Endothelial cell of umbilical vein (primary cell): Measurements from ENCODE around the gene DDX23. TPM values are rescaled to one million over a fixed set of nuclear protein-coding genes. Genes with fewer than 3 reads are reported as not detected.

ENCODE experiments used
- BruUV-seq: library from RNA; stranded (reverse); fragments of 400-500 nt; replicated peaks from 2 replicates; lab custom pipeline; 2021; lab: Mats Ljungman, UMichigan
- CTCF ChIA-PET: fragments of 300-600, 350-600 bp; sonication (Branson Sonifier 250); formaldehyde crosslinking; loops from one replicate; lab custom pipeline; 2021; ENCODE audit warnings: antibody characterized with exemption, inconsistent platforms; lab: Charles Lee
- POLR2A ChIA-PET: fragments of 300-600, 350-600 bp; sonication (Branson Sonifier 250); formaldehyde crosslinking; loops from one replicate; lab custom pipeline; 2021; ENCODE audit warnings: antibody characterized with exemption, inconsistent platforms; lab: Charles Lee
- DNase-seq: peaks from one replicate; pipeline ENCODE4 v3.0.0-alpha.2; 2011; ENCODE audit warnings: low read depth, low spot score
- FAIRE-seq: peaks from 2 replicates; lab custom pipeline; 2011; peaks lifted over from hg19 to GRCh38; lab: Jason Lieb, UNC
- H2AFZ ChIP-seq: 2 replicates; pipeline ENCODE4 v1.6.0; 2012; ENCODE audit warnings: low read depth, low read length, control low read depth, inconsistent platforms
- H3K27ac ChIP-seq: 2 replicates; pipeline ENCODE4 v1.5.1; 2011; ENCODE audit warnings: low read depth, mild to moderate bottlenecking, control low read depth, low read length, moderate library complexity; ENCODE audit not compliant: insufficient read depth
- H3K27me3 ChIP-seq, 2 experiments: 2 replicates each; pipeline versions ENCODE4 v1.6.0 to v1.6.1; 2011; ENCODE audit warnings: low read length in 2 of 2, mixed read lengths in 1 of 2; ENCODE audit not compliant: control insufficient read depth in 2 of 2, insufficient read depth in 2 of 2
- H3K36me3 ChIP-seq, 2 experiments: 2 replicates in 1 of 2; 3 replicates in 1 of 2; pipeline ENCODE4 v1.5.1; 2011; ENCODE audit warnings: low read length in 2 of 2, mild to moderate bottlenecking in 1 of 2, moderate library complexity in 1 of 2; ENCODE audit not compliant: control insufficient read depth in 2 of 2, insufficient read depth in 2 of 2; ENCODE audit errors: extremely low read depth in 1 of 2
- H3K4me1 ChIP-seq: 3 replicates; pipeline ENCODE4 v1.5.1; 2011; ENCODE audit warnings: mild to moderate bottlenecking, low read length; ENCODE audit not compliant: control insufficient read depth, insufficient read depth; ENCODE audit errors: extremely low read depth
- H3K4me2 ChIP-seq: 2 replicates; pipeline ENCODE4 v1.6.1; 2011; ENCODE audit warnings: low read length, control low read depth, mixed read lengths; ENCODE audit not compliant: insufficient read depth
- H3K4me3 ChIP-seq, 3 experiments: fragments of 200-600 bp in 1 of 3; sonication (generic), shearing (Covaris generic) in 1 of 3; replicated peaks in 1 of 3; 2 replicates each; pipeline ENCODE4 v1.5.1; 2011 to 2016; ENCODE audit warnings: control low read depth in 3 of 3, low read length in 3 of 3, mild to moderate bottlenecking in 2 of 3, inconsistent platforms in 1 of 3, low read depth in 1 of 3, moderate library complexity in 1 of 3; ENCODE audit not compliant: insufficient read depth in 1 of 3
- H3K79me2 ChIP-seq: 2 replicates; pipeline ENCODE4 v1.6.0; 2012; ENCODE audit warnings: low read length, inconsistent platforms; ENCODE audit not compliant: control insufficient read depth, insufficient read depth
- H3K9ac ChIP-seq: replicated peaks from 2 replicates; pipeline ENCODE3; 2011; ENCODE audit warnings: low read length, control low read depth; ENCODE audit not compliant: insufficient read depth; ENCODE audit errors: extremely low read depth
- H3K9me1 ChIP-seq: replicated peaks from 3 replicates; pipeline ENCODE4 v1.6.0; 2011; ENCODE audit warnings: mild to moderate bottlenecking, low read length; ENCODE audit not compliant: control insufficient read depth, insufficient read depth; ENCODE audit errors: extremely low read depth
- H3K9me3 ChIP-seq: replicated peaks from 2 replicates; pipeline ENCODE4 v1.5.1; 2012; ENCODE audit warnings: low read length, inconsistent platforms; ENCODE audit not compliant: control insufficient read depth, insufficient read depth
- H4K20me1 ChIP-seq: replicated peaks from 2 replicates; pipeline ENCODE3; 2011; ENCODE audit warnings: mild to moderate bottlenecking, low read length; ENCODE audit not compliant: control insufficient read depth, insufficient read depth; ENCODE audit errors: extremely low read depth
- EZH2 ChIP-seq: IDR thresholded peaks from 2 replicates; pipeline ENCODE4 v1.6.1; 2012; ENCODE audit warnings: borderline replicate concordance, low read depth, mild to moderate bottlenecking, moderate library complexity, low read length, inconsistent platforms; ENCODE audit not compliant: severe bottlenecking
- FOS ChIP-seq: IDR thresholded peaks from 2 replicates; pipeline ENCODE4 v1.6.1; 2011; ENCODE audit warnings: mild to moderate bottlenecking, low read length, moderate library complexity, borderline replicate concordance; ENCODE audit not compliant: insufficient read depth
- GATA2 ChIP-seq: IDR thresholded peaks from 2 replicates; pipeline ENCODE4 v1.7.0; 2011; ENCODE audit warnings: low read depth, mild to moderate bottlenecking, moderate library complexity, mixed read lengths, low read length; ENCODE audit not compliant: insufficient read length, insufficient read depth
- JUN ChIP-seq: IDR thresholded peaks from 2 replicates; pipeline ENCODE4 v1.6.1; 2011; ENCODE audit warnings: borderline replicate concordance, low read depth; ENCODE audit not compliant: insufficient read length, insufficient read depth
- MYC ChIP-seq: IDR thresholded peaks from one replicate; pipeline ENCODE4 v1.6.1; 2011; ENCODE audit warnings: mild to moderate bottlenecking, low read depth, low read length
- POLR2A ChIP-seq: IDR thresholded peaks from 2 replicates; pipeline ENCODE4 v1.6.1; 2012; ENCODE audit warnings: low read depth, mild to moderate bottlenecking, control low read depth, low read length
- POLR2AphosphoS5 ChIP-seq: IDR thresholded peaks from 2 replicates; pipeline ENCODE4 v1.6.1; 2012; ENCODE audit warnings: low read depth, mild to moderate bottlenecking, control low read depth, low read length, moderate library complexity; ENCODE audit not compliant: insufficient read depth
- dilution Hi-C: fragments of 300-500 bp; cut with MboI; formaldehyde crosslinking; loops from one replicate; pipeline ENCODE4 v1.15.0; 2019; ENCODE audit warnings: low sequenced_read_pairs; ENCODE audit not compliant: extremely low pct_ligation_motif_present
- intact Hi-C: fragments of 100-400 bp; cut with micrococcal nuclease; formaldehyde crosslinking; loops from one replicate; pipeline ENCODE4 v1.10.0; 2022
- polyA plus RNA-seq, 4 experiments: library from polyadenylated mRNA; depleted of rRNA in 3 of 4; stranded (reverse) in 3 of 4; unstranded in 1 of 4; fragments of >200 nt; gene quantifications; 2 replicates each; pipeline versions ENCODE4 v1.2.1 to v1.2.3, GENCODE V29; 2011 to 2012; ENCODE audit warnings: missing spikeins in 1 of 4
- total RNA-seq: library from RNA; stranded (reverse); gene quantifications from 2 replicates; pipeline ENCODE4 v1.2.3, GENCODE V29; 2021
- TF ChIP-seq, protein P1 (sequence below), 2 donors: IDR thresholded peaks; 1 replicate in 1 of 2; 2 replicates in 1 of 2; pipeline ENCODE4 v1.5.1; 2011; ENCODE audit warnings: low read length in 2 of 2, mild to moderate bottlenecking in 2 of 2, moderate library complexity in 2 of 2, control low read depth in 1 of 2, inconsistent platforms in 1 of 2, low read depth in 1 of 2; ENCODE audit not compliant: insufficient read depth in 1 of 2; ENCODE audit errors: extremely low read depth in 1 of 2
- TF ChIP-seq, protein P2 (sequence below): IDR thresholded peaks from 2 replicates; pipeline ENCODE4 v1.6.1; 2011; ENCODE audit not compliant: insufficient read depth, insufficient read length

The DDX23 gene
- total and polyA plus RNA-seq, 2 donors (not counting 3 experiments of a cell fraction or from before 2014, with no cell fraction given) = 56.0 to 107 TPM

DNA sequence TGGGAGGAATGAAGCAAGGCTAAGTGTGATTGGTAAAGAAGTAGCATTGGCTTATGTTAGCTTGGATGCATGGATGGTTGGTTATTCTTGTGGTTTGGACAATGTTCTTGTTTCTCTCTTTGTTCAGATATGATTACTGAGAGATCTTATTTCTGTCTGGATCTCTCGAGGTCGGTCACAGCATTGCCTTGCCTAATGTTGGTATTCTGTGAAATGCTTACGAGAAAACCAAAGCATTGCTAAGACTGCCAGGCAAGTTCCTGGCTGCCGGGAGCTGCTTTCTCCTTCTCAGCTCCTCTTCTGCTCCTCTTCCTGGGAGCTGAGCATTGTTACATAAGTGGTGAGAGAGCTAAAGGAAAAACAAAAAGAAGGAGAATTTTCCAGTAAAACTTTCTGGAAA lies 21.1 kb upstream of the DDX23 start:
- Histone ChIP-seq H3K9ac (no peak overlapping the region), H3K4me3 (no peak overlapping the region), H4K20me1 (no peaks in the 10 kb centered on the region), H2AFZ (no peak overlapping the region), H3K27me3 (no peaks in the 10 kb centered on the region), H3K4me2 (no peak overlapping the region), H3K4me1 (no peaks in the 10 kb centered on the region), H3K9me3 (no peaks in the 10 kb centered on the region), H3K9me1 (no peaks in the 10 kb centered on the region), H3K79me2 (no peaks in the 10 kb centered on the region), H3K27ac (no peak overlapping the region), H3K36me3 (no peaks in the 10 kb centered on the region)
- no TSS peak for BruUV-seq
- no peak for DNase-seq
- ChIA-PET CTCF (interaction anchor here (1.5 to 3.7 kb wide), 3 partner anchors 9 to 20 kb away, joined by 7 to 30 read pairs (median 20); no protein-coding TSS in a partner anchor), POLR2A (interaction anchor here (0.6 kb wide), 1 partner anchor 13 kb away, joined by 3 read pairs; no protein-coding TSS in a partner anchor)
- intact Hi-C loops (no loop called here), dilution Hi-C loops (no loop called here)
- no peak for FAIRE-seq
- no peak for TF ChIP-seq EZH2
- TF ChIP-seq, protein P1, sequence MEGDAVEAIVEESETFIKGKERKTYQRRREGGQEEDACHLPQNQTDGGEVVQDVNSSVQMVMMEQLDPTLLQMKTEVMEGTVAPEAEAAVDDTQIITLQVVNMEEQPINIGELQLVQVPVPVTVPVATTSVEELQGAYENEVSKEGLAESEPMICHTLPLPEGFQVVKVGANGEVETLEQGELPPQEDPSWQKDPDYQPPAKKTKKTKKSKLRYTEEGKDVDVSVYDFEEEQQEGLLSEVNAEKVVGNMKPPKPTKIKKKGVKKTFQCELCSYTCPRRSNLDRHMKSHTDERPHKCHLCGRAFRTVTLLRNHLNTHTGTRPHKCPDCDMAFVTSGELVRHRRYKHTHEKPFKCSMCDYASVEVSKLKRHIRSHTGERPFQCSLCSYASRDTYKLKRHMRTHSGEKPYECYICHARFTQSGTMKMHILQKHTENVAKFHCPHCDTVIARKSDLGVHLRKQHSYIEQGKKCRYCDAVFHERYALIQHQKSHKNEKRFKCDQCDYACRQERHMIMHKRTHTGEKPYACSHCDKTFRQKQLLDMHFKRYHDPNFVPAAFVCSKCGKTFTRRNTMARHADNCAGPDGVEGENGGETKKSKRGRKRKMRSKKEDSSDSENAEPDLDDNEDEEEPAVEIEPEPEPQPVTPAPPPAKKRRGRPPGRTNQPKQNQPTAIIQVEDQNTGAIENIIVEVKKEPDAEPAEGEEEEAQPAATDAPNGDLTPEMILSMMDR (IDR thresholded peaks at IDR 0.05; ENCODE audit: extremely low read depth in 1 of 2, insufficient read depth in 1 of 2, low read depth in 1 of 2, low read length in 2 of 2) = no peak
- TF ChIP-seq, protein P2, sequence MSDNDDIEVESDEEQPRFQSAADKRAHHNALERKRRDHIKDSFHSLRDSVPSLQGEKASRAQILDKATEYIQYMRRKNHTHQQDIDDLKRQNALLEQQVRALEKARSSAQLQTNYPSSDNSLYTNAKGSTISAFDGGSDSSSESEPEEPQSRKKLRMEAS = no peak
- TF ChIP-seq POLR2AphosphoS5 = no peak
- no peak for TF ChIP-seq GATA2
- TF ChIP-seq POLR2A = no peak
- TF ChIP-seq JUN = no peak
- TF ChIP-seq MYC = no peak
- TF ChIP-seq FOS = no peak
